Coronary artery (tissue), 2 donors: Measurements from ENCODE around the gene SYNE4.
"Not testable (repeated sequence)": the region's sequence is repeated elsewhere in the genome, so short reads cannot be mapped to it uniquely, and the experiment has no call there.

ENCODE experiments used
- DNase-seq: peaks from one replicate; pipeline ENCODE4 v3.0.0-alpha.2; 2017; ENCODE audit warnings: low spot score
- H3K27ac ChIP-seq, 2 donors: fragments of 200-600 bp; sonication (generic); one replicate each; pipeline ENCODE4 v1.5.1; 2016 to 2019
- H3K4me3 ChIP-seq: fragments of 200-600 bp; sonication (generic); 2 replicates; pipeline ENCODE4 v1.5.1; 2016; ENCODE audit warnings: mild to moderate bottlenecking, moderate library complexity
- TF ChIP-seq, protein P1 (sequence below): fragments of 200-600 bp; sonication (generic); IDR thresholded peaks from one replicate; pipeline ENCODE4 v1.5.1; 2019; ENCODE audit warnings: antibody characterized with exemption

Gene SYNE4

DNA sequence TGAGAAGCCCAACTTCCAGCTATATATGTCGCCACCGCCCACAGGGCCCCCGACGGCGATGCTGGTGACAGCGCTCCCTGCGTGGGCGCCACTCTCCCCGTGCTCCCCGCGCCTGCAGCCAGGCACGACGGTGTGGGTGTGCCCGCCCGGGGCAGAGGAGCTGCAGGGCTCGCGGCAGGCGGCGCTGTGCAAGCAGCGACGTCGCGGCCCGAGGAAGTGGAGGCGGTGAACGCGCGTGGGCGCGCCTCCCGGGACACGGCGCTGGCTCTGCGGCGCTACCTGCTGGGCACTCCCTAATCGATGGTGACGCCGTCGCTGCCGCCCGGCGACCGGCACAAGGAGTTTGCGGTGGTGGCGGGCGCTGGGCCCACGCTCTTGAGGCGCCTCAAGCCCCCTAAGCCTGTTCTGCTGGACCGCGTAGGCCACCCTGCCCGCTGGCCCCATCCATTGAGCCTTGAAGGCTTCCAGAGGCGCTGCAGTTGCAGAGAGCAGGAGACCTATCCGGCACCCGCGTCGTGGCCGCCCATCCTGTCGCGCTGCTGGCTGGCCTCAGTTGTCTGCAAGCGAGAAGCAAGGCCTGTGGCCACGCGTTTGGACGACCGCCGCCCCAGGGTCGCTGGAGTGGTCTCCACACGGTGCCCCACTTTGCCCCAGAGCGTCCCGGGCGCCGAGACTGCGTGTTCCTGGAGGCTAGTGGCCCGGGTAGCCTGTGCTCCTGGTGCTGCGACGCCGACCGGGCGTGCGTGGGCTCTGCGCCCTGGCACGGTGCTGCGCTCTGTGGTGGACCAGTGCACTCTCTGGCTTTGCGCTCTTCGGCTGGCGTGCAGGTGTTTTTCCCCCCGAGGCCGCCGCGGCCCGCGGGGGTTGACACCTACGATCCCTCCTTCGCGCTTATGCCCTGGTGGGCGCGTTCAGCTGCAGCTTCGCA, 49.3 kb downstream of the SYNE4 start:
- H3K27ac ChIP-seq, result no peak overlapping the region
- TF ChIP-seq, protein P1, sequence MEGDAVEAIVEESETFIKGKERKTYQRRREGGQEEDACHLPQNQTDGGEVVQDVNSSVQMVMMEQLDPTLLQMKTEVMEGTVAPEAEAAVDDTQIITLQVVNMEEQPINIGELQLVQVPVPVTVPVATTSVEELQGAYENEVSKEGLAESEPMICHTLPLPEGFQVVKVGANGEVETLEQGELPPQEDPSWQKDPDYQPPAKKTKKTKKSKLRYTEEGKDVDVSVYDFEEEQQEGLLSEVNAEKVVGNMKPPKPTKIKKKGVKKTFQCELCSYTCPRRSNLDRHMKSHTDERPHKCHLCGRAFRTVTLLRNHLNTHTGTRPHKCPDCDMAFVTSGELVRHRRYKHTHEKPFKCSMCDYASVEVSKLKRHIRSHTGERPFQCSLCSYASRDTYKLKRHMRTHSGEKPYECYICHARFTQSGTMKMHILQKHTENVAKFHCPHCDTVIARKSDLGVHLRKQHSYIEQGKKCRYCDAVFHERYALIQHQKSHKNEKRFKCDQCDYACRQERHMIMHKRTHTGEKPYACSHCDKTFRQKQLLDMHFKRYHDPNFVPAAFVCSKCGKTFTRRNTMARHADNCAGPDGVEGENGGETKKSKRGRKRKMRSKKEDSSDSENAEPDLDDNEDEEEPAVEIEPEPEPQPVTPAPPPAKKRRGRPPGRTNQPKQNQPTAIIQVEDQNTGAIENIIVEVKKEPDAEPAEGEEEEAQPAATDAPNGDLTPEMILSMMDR, result no peak
- H3K4me3 ChIP-seq, result peak overlapping the region; percentile 46
- DNase-seq, result no peak

DNA sequence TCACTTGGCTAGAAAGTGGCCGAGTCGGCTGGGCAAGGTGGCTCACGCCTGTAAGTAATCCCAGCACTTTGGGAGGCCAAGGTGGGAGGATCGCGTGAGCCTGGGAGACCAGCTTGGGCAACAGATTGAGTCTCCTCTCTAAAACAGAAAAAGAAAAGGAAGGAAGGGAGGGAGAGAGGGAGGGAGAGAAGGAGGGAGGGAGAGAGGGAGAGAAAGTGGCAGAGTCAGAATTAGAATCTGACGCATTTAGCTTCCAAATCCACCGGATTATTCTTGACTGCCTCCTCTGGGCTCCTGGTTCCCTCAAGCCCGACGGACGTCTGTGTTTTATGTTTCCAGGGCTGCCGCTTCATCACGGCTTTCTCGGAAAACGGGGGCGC, 50.0 kb downstream of the SYNE4 start:
- peak overlapping the region; percentile 46 for H3K4me3 ChIP-seq
- H3K27ac ChIP-seq, result no peak overlapping the region
- no peak for DNase-seq
- TF ChIP-seq, protein P1, result no peak

DNA sequence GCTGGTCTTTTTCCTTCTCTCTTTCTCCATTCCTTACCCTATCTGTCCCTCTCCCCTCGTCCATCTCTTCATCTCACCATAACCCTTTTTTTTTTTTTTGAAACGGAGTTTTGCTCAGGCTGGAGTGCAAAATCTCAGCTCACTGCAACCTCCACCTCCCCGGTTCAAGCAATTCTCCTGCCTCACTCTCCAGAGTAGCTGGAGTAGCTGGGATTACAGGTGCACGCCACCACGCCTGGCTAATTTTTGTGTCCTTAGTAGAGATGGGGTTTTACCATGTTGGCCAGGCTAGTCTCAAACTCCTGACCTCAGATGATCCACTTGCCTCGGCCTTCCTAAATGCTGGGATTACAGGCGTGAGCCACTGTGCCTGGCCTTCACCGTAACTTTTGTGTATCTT, 51.2 kb downstream of the SYNE4 start:
- H3K27ac ChIP-seq, H3K4me3 ChIP-seq, DNase-seq: not testable (repeated sequence)

DNA sequence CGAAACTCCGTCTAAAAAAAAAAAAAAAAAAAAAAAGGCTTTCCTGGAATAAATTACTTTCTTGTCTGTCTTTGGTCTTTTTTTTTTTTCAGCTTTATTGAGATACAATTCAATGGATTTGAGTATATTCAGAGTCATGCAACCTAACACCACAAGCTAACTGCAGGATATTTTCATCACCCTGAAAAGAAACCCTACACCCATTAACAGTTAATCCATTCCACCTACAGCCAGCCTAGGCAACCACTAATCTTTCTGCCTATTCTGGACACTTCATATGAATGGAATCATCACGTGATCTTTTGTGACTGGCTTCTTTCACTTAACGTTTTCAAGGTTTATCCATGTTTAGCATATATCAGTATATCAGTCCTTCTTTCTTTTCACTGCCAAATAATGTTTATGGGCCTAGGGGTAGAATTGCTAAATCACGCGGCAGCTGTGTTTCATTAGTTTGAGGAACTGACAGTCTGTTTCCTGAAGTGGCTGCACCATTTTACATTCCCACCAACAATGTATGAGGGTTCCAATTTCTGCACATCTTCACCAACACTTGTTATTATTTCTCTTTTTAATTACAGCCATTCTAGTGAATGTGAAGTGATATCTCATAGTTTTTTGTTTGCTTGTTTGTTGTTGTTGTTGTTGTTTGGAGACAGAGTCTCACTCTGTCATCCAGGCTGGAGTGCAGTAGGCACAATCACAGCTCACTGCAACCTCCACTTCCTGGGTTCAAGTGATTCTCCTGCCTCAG, 52.6 kb downstream of the SYNE4 start:
- DNase-seq, result no peak

More for the DNA sequence above, 52.6 kb downstream of the SYNE4 start:
- Histone ChIP-seq H3K4me3 (no peak overlapping the region), H3K27ac (no peak overlapping the region)
- TF ChIP-seq, protein P1, result no peak
